ENCODE measurements around the gene ARRDC3. TPM values are rescaled to one million over a fixed set of nuclear protein-coding genes. Genes with fewer than 3 reads are reported as not detected.
"Not testable (repeated sequence)": the region's sequence is repeated elsewhere in the genome, so short reads cannot be mapped to it uniquely, and the experiment has no call there.

Gene ARRDC3
- total RNA-seq, 2 donors from 2014 or later = 46.6 to 83.8 TPM

DNA sequence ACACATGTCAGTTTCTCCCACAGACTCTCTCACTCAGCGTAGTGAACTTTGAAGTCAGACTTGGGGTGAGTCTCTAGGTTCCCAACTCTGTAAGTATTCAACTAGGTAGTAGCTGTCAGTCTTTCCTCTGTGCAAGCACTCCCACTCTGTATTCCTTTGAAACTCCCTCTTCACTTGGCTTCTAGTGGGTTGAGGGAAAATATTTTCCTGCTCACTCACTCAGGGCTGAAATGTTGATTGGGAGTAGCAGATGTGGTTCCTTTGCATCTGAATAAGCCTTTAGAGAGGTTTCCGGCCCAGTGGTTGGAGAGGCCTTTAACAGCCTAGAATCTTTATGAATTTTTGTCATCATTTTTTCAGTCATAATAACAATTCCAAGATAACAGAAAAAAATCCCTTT is 18.1 kb upstream of the ARRDC3 start:
- ATAC-seq (ENCODE audit: insufficient number of reproducible peaks, low FRiP score, low read depth) = no peak
- Histone ChIP-seq H3K4me1 (ENCODE audit: control insufficient read depth in 1 of 2, low read depth in 2 of 2) (peaks cover 2 to 13% of the 10 kb centered on the region in 2 donors), H3K9me3 (no peaks in the 10 kb centered on the region), H3K4me3 (no peak overlapping the region), H3K27ac (no peak overlapping the region), H3K36me3 (no peaks in the 10 kb centered on the region), H3K27me3 (replicated peaks; ENCODE audit: insufficient read depth) (no peaks in the 10 kb centered on the region)
- DNase-seq (ENCODE audit: low spot score) = no peak
- TF ChIP-seq, protein P1, sequence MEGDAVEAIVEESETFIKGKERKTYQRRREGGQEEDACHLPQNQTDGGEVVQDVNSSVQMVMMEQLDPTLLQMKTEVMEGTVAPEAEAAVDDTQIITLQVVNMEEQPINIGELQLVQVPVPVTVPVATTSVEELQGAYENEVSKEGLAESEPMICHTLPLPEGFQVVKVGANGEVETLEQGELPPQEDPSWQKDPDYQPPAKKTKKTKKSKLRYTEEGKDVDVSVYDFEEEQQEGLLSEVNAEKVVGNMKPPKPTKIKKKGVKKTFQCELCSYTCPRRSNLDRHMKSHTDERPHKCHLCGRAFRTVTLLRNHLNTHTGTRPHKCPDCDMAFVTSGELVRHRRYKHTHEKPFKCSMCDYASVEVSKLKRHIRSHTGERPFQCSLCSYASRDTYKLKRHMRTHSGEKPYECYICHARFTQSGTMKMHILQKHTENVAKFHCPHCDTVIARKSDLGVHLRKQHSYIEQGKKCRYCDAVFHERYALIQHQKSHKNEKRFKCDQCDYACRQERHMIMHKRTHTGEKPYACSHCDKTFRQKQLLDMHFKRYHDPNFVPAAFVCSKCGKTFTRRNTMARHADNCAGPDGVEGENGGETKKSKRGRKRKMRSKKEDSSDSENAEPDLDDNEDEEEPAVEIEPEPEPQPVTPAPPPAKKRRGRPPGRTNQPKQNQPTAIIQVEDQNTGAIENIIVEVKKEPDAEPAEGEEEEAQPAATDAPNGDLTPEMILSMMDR (IDR thresholded peaks at IDR 0.05) = no peak

DNA sequence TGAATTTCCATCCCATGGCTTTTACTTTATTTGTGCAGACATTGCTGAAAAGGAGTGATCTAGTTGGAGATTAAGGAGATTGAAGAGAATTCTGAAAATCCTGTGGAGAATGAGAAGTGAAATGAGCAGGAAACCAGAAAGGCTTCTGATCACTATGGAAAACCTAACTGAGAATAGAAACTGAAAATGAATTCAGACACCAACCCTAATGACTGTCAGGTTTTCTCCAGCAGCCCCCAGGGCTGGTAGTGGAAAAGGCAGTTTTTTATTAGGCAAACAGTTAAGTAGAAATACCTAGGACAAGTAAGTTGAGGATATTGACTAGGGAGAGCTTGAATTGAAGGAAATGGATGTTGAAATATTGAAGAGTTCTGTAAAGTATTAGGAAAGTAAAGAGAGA is 14.7 kb upstream of the ARRDC3 start:
- ATAC-seq (ENCODE audit: insufficient number of reproducible peaks, low FRiP score, low read depth) = no peak
- no peak for DNase-seq (ENCODE audit: low spot score)
- H3K4me3 ChIP-seq = no peak overlapping the region
- no peak overlapping the region for H3K27ac ChIP-seq
- no peaks in the 10 kb centered on the region for H3K27me3 ChIP-seq (replicated peaks; ENCODE audit: insufficient read depth)
- no peaks in the 10 kb centered on the region for H3K9me3 ChIP-seq
- TF ChIP-seq, protein P1 (IDR thresholded peaks at IDR 0.05) = no peak
- H3K4me1 ChIP-seq (ENCODE audit: control insufficient read depth in 1 of 2, low read depth in 2 of 2) = no peaks in the 10 kb centered on the region
- no peaks in the 10 kb centered on the region for H3K36me3 ChIP-seq

DNA sequence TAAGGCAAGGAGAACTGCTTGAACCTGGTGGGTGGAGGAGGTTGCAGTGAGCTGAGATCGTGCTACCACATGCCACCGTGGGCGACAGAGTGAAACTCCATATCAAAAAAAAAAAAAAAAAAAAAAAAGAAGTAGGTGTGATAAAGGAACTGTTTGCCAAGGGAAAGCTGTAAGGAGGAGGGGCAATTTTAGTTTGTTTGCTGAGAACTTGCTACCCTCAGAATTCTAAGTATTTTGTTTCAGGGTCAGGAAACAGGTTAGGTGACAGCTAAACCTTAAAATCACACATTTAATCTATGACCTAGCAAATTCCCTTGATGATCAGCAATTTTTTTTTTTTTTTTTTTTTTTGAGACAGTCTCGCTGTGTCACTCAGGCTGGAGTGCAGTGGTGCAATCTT is 7.2 kb upstream of the ARRDC3 start:
- H3K4me1 ChIP-seq (ENCODE audit: control insufficient read depth in 1 of 2, low read depth in 2 of 2) = no peaks in the 10 kb centered on the region
- ATAC-seq (ENCODE audit: insufficient number of reproducible peaks, low FRiP score, low read depth) = no peak
- no peaks in the 10 kb centered on the region for H3K36me3 ChIP-seq

DNA sequence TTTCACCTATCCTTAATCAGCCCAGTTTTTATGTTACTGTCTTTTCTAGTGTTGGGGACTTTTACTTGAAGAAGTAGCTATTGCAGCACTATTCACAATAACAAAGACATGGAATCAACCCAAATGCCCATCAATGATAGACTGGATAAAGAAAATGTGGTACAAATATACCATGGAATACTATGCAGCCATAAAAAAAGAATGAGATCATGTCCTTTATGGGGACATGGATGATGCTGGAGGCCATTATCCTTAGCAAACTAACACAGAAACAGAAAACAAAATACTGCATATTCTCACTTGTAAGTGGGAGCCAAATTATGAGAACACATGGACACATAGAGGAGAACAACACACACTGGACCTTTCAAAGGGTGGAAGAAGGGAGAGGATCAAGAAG is 6.4 kb upstream of the ARRDC3 start:
- not testable (repeated sequence) for DNase-seq (ENCODE audit: low spot score); H3K4me3 ChIP-seq; H3K9me3 ChIP-seq; H3K4me1 ChIP-seq (ENCODE audit: control insufficient read depth in 1 of 2, low read depth in 2 of 2); H3K27ac ChIP-seq; H3K36me3 ChIP-seq; H3K27me3 ChIP-seq (replicated peaks; ENCODE audit: insufficient read depth); ATAC-seq (ENCODE audit: insufficient number of reproducible peaks, low FRiP score, low read depth)

More for the DNA sequence above, 7.2 kb upstream of the ARRDC3 start:
- H3K9me3 ChIP-seq = no peaks in the 10 kb centered on the region
- no peak overlapping the region for H3K27ac ChIP-seq
- TF ChIP-seq, protein P1 (IDR thresholded peaks at IDR 0.05) = no peak
- no peak for DNase-seq (ENCODE audit: low spot score)
- H3K27me3 ChIP-seq (replicated peaks; ENCODE audit: insufficient read depth) = no peaks in the 10 kb centered on the region
- no peak overlapping the region for H3K4me3 ChIP-seq

DNA sequence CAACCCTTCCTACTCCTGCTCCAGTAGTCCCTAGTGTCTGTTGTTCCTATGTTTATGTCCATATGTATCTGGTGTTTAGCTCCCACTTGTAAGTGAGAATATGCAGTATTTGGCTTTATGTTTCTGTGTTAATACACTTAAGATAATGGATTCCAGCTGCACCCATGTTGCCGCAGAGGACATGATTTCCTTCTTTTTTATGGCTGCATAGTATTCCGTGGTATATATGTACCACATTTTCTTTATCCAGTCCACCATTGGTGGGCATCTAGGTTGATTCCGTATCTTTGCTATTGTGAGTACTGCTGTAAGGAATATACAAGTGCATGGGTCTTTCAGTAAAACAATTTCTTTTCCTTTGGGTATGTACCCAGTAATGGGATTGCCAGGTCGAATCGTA is 5.2 kb upstream of the ARRDC3 start:
- no peaks in the 10 kb centered on the region for H3K9me3 ChIP-seq
- DNase-seq (ENCODE audit: low spot score) (no peak), ATAC-seq (ENCODE audit: insufficient number of reproducible peaks, low FRiP score, low read depth) (no peak)
- TF ChIP-seq, protein P1 (IDR thresholded peaks at IDR 0.05) = no peak
- H3K36me3 ChIP-seq = no peaks in the 10 kb centered on the region
- no peaks in the 10 kb centered on the region for H3K27me3 ChIP-seq (replicated peaks; ENCODE audit: insufficient read depth)
- H3K27ac ChIP-seq = no peak overlapping the region
- peaks cover 0 to 10% of the 10 kb centered on the region in 2 donors for H3K4me1 ChIP-seq (ENCODE audit: control insufficient read depth in 1 of 2, low read depth in 2 of 2)
- H3K4me3 ChIP-seq = no peak overlapping the region

DNA sequence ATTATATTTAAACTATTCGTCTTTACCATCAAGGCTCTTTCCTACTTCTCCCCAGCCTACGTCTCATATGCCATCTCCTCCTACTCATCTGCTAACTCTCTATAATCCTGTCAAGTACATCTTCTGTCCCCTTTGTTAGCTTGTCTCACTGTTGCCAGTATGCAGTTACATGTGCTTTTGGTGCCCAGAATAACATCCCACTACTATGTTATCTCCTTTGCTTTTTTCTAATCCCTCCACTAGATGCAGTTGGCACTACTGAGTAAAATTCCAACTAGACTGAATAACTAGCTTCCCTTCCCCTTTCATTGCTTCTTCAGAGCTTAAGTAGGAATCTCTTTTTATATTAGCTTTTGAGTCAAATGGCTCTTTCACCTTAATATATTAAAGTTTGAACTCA is 3.0 kb upstream of the ARRDC3 start:
- H3K4me3 ChIP-seq = no peak overlapping the region
- DNase-seq (ENCODE audit: low spot score) = no peak
- H3K9me3 ChIP-seq = no peaks in the 10 kb centered on the region
- no peaks in the 10 kb centered on the region for H3K27me3 ChIP-seq (replicated peaks; ENCODE audit: insufficient read depth)
- no peaks in the 10 kb centered on the region for H3K36me3 ChIP-seq
- no peak overlapping the region for H3K27ac ChIP-seq
- no peak for ATAC-seq (ENCODE audit: insufficient number of reproducible peaks, low FRiP score, low read depth)
- TF ChIP-seq, protein P1 (IDR thresholded peaks at IDR 0.05) = no peak
- H3K4me1 ChIP-seq (ENCODE audit: control insufficient read depth in 1 of 2, low read depth in 2 of 2) = peaks cover 0 to 10% of the 10 kb centered on the region in 2 donors

DNA sequence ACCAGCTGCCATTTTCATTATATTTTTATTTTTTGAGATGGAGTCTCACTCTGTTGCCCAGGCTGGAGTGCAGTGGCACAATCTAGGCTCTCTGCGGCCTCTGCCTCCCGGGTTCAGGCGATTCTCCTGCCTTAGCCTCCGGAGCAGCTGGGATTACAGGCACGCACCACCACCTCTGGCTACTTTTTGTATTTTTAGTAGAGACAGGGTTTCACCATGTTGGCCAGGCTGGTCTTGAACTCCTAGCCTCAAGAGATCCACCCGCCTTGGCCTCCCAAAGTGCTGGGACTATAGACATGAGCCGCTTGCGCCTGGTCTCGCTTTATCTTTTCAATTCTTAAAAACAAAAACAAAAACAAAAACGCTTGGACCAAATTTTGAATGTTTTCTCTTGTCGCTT is 2.5 kb upstream of the ARRDC3 start:
- not testable (repeated sequence) for H3K4me1 ChIP-seq (ENCODE audit: control insufficient read depth in 1 of 2, low read depth in 2 of 2); H3K27me3 ChIP-seq (replicated peaks; ENCODE audit: insufficient read depth); ATAC-seq (ENCODE audit: insufficient number of reproducible peaks, low FRiP score, low read depth); H3K36me3 ChIP-seq; H3K9me3 ChIP-seq; H3K4me3 ChIP-seq; DNase-seq (ENCODE audit: low spot score); H3K27ac ChIP-seq
